Adrenal gland (tissue), 5 donors: ENCODE results near the gene C19orf38.

Source experiments
- CTCF ChIP-seq, 6 experiments: fragments of 450-650 bp in 4 of 6; fragments of 200-600 bp in 2 of 6; sonication (generic) in 1 of 6; IDR thresholded peaks; 1 replicate in 5 of 6; 2 replicates in 1 of 6; pipeline versions ENCODE4 v1.5.1 to v1.8.0; 2016 to 2021; ENCODE audit warnings: antibody characterized with exemption in 6 of 6, mild to moderate bottlenecking in 2 of 6, moderate library complexity in 1 of 6
- POLR2A ChIP-seq, 2 donors: fragments of 450-650 bp; IDR thresholded peaks; one replicate each; pipeline ENCODE4 v1.6.1; 2017; ENCODE audit warnings: antibody characterized with exemption in 2 of 2, mild to moderate bottlenecking in 2 of 2, moderate library complexity in 1 of 2
- donor health status: DM: no; HTN: no; CAD: no.

DNA sequence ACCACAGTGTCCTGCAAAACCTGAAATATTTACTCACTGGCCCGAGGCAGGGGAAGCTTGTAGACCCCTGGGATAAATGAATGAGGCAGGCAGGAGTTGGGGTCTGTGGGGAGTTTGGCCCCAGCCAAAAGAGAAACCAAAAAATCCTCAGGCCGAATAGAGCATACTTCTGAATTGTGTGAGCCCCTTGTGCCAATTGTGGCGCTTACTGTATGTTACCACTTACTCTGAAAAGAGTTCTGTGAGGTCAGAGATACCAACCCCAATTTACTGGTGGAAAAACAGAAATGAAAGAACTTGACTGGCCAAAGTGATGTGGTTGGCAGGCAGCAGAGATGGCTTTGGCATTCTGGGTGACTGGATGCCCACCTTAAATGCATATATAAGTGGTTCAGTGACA is 30.0 kb downstream of the C19orf38 start:
- TF ChIP-seq CTCF (IDR thresholded peaks at IDR 0.05) = no peak
- TF ChIP-seq POLR2A (IDR thresholded peaks at IDR 0.05) = no peak
